D721Med (cell line): ENCODE results near the gene ABCA6.
"Not testable (repeated sequence)": the region's sequence is repeated elsewhere in the genome, so short reads cannot be mapped to it uniquely, and the experiment has no call there.

Source experiments
- DNase-seq: peaks from one replicate; pipeline ENCODE4 v3.0.0; 2011; ENCODE audit warnings: low spot score; ENCODE audit not compliant: insufficient read length
- FAIRE-seq: peaks from 2 replicates; lab custom pipeline; 2011; peaks lifted over from hg19 to GRCh38; lab: Jason Lieb, UNC
- TF ChIP-seq, protein P1 (sequence below): IDR thresholded peaks from 2 replicates; pipeline ENCODE4 v1.5.1; 2012; ENCODE audit warnings: mild to moderate bottlenecking, control low read depth; ENCODE audit not compliant: insufficient read depth; ENCODE audit errors: missing control alignments

ABCA6 gene

DNA sequence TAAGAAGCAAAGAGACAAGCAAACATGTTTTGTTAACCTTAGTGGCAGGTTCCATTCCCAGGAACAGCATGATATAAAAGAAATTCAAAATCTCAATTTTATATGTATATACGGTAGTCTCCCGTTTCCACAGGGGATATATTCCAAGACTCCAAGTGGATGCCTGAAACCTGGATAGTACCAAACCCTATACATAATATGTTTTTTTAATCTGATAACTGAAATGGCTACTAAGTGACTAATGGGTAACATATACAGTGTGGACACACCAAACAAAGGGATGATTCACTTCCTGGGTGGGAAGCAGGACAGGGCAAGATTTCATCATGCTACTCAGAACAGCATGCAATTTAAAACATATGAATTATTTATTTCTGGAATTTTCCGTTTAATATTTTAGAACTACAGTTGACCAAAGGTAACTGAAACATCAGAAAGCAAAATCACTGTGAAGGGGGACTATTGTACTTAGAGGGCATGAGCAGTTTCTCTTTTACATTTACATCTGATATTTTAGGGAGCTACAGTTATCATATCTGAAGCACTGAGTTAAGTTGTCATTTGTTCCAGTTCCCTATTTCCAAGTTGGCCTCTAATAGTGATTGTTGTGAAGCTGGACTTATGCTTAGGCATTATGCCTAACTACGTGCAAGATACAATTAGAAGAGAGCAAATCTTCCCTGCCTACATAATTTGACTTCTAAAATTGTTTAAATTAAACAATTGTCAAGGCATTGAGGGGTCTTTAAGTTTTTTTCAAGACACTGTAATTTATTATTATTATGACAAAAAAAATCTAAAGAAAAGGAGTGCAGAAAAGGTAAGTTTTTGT is 34.1 kb upstream of the ABCA6 start:
- FAIRE-seq (no peak), DNase-seq (no peak)
- TF ChIP-seq, protein P1, sequence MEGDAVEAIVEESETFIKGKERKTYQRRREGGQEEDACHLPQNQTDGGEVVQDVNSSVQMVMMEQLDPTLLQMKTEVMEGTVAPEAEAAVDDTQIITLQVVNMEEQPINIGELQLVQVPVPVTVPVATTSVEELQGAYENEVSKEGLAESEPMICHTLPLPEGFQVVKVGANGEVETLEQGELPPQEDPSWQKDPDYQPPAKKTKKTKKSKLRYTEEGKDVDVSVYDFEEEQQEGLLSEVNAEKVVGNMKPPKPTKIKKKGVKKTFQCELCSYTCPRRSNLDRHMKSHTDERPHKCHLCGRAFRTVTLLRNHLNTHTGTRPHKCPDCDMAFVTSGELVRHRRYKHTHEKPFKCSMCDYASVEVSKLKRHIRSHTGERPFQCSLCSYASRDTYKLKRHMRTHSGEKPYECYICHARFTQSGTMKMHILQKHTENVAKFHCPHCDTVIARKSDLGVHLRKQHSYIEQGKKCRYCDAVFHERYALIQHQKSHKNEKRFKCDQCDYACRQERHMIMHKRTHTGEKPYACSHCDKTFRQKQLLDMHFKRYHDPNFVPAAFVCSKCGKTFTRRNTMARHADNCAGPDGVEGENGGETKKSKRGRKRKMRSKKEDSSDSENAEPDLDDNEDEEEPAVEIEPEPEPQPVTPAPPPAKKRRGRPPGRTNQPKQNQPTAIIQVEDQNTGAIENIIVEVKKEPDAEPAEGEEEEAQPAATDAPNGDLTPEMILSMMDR, result no peak

DNA sequence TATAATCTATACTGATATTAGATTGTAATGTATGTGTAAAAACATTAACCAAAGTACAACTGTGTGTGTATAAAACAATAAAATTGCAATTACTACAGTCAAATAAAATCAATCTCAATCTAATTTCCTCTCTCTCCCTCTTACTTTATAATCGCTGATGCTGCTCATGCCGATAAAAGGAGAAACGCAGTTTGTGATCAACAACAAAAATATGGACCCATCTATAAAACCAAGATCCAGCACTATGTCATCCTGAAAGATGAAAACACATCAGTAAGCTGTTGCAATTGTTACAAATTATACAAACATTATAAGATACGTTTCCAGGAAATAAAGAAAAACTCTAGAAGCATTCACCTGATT is 33.5 kb upstream of the ABCA6 start:
- FAIRE-seq, result no peak
- no peak for DNase-seq
- TF ChIP-seq, protein P1, result no peak

DNA sequence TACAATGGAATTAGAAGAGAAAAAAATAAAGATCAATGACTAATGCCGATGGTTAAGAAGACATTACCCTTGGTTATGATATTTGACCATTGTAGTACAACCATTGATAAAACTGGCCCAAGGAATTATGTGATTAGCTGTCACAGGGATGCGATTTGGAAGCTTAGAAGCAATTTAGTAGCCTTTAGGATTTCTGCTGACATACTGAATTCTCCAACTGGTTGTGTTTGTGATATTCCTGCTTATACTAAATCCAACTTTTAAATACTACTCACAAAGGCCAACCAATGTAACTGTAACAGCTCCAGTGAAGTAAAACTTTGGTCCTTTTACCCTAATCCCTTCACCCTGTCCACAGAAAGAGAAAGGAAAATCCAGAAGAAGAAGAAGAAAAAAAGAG is 31.4 kb upstream of the ABCA6 start:
- FAIRE-seq (no peak), DNase-seq (no peak)
- TF ChIP-seq, protein P1, result no peak

DNA sequence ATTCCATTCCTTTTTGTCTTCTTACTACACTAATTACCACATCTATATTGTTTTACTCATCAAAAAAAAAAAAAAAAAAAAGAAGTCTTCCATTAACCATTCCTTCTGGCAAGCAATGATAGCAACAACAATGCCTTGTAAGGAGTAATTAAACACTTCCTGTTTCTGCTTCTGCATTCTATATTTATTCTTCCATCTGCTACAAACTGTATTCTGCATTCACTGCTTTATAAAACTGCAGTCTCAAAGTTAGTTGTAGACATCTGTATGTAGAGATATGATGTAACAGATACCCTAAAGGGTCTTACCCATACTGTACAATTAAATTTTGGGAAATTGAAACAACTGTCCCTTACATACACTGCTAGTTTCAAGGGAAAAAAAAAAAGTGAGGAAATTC is 28.7 kb upstream of the ABCA6 start:
- FAIRE-seq (no peak), DNase-seq (no peak)
- TF ChIP-seq, protein P1, result no peak

DNA sequence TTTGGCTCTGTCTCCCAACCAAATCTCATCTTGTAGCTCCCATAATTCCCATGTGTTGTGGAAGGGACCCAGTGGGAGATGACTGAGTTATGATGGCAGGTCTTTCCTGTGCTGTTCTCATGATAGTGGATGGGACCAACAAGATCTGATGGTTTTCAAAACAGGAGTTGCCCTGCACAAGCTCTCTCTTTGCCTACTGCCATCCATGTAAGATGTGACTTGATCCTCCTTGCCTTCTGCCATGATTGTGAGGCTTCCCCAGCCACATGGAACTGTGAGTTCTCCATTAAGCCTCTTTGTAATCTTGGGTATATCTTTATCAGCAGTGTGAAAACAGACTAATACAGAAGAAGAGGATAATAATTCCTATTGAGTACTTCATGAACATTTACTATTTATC is 26.9 kb upstream of the ABCA6 start:
- FAIRE-seq, DNase-seq: not testable (repeated sequence)

DNA sequence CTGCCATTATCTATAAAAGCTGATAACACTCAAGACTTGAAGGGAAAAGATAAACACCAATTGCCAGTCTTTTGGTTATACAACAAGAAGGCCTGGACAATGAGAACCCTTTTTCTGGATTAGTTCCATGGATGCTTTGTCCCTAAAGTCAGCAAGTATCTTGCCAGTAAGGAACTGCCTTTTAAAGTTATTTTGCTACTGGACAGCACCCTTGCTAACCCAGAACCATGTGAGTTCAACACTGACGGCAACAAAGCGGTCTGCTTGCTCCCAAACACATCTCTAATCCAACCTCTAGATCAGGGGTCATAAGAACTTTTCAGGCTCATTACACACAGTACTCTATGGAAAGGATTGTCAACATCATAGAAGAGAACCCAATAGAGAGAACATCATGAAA is 25.3 kb upstream of the ABCA6 start:
- DNase-seq (no peak), FAIRE-seq (no peak)
- TF ChIP-seq, protein P1, result no peak

DNA sequence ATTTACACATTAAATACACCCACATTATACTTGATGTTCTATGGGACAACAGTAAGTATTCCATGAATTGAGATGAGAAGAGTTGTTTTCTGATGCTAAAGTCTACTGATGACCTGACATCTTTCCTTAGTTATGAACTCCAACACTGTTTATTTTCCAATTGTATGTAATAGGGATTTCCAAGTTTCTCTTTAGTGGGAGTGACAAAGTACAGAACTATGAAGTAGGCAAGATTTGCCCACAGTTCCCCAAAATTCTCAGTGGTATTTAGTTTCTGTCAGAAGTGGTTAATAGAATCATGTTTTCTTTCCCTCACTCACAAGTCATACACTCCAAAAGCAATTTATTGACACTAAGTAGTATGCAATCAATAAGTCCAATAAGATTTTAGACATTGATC is 22.5 kb upstream of the ABCA6 start:
- TF ChIP-seq, protein P1, result no peak
- DNase-seq (no peak), FAIRE-seq (no peak)
